MG63 (cell line): ENCODE results near the gene MICAL3. TPM values are rescaled to one million over a fixed set of nuclear protein-coding genes. Genes with fewer than 3 reads are reported as not detected.
A peak's percentile ranks its signal among the peaks of the same experiment; 100 is the strongest.
"Not testable (repeated sequence)": the region's sequence is repeated elsewhere in the genome, so short reads cannot be mapped to it uniquely, and the experiment has no call there.

ENCODE experiments used
- DNase-seq: peaks from one replicate; pipeline ENCODE4 v3.0.0-alpha.2; 2020
- H3K27me3 ChIP-seq: fragments of 250-450 bp; sonication (Bioruptor Pico); 2 replicates; pipeline ENCODE4 v1.5.1; 2020; ENCODE audit warnings: mild to moderate bottlenecking, moderate library complexity
- H3K36me3 ChIP-seq: fragments of 250-450 bp; sonication (Bioruptor Pico); 2 replicates; pipeline ENCODE4 v1.5.1; 2020; ENCODE audit warnings: mild to moderate bottlenecking, moderate library complexity
- H3K4me3 ChIP-seq: fragments of 250-450 bp; sonication (Bioruptor Pico); 2 replicates; pipeline ENCODE4 v1.5.1; 2020; ENCODE audit warnings: mild to moderate bottlenecking, moderate library complexity
- H3K9me3 ChIP-seq: fragments of 250-450 bp; sonication (Bioruptor Pico); 2 replicates; pipeline ENCODE4 v1.5.1; 2020; ENCODE audit warnings: mild to moderate bottlenecking, moderate library complexity
- total RNA-seq: library from RNA; depleted of rRNA; stranded (reverse); fragments of >200 nt; shearing (Covaris generic); gene quantifications from 2 replicates; pipeline ENCODE4 v1.2.3, GENCODE V29; 2014; ENCODE audit warnings: low replicate concordance; rRNA removed

MICAL3 gene
- 13.4 and 20.6 TPM in 2 replicates for total RNA-seq

GRCh38 chr22:18024276-18024939 lies at the start of gene MICAL3:
MICAL3 (minus strand) TSS chr22:18024561; CDS start chr22:17906812, 117,749 bp downstream.
- H3K9me3 ChIP-seq: no peaks in the 10 kb centered on the region
- DNase-seq: peak; percentile 71
- H3K36me3 ChIP-seq: no peaks in the 10 kb centered on the region
- H3K4me3 ChIP-seq: peak within 1 kb of the TSS; percentile 62
- H3K27me3 ChIP-seq: no peaks in the 10 kb centered on the region

- not testable (repeated sequence) for H3K36me3 ChIP-seq, H3K9me3 ChIP-seq, H3K27me3 ChIP-seq, DNase-seq, H3K4me3 ChIP-seq
Observed at GRCh38 chr22:18073927-18074326, 49.6 kb upstream of the MICAL3 start.

- 0 out of 2 replicates have a peak, but pooled peaks cover 3% of the 10 kb centered on the region for H3K36me3 ChIP-seq
- H3K9me3 ChIP-seq: no peaks in the 10 kb centered on the region
- no peaks in the 10 kb centered on the region for H3K27me3 ChIP-seq
- DNase-seq: no peak
- H3K4me3 ChIP-seq: no peak overlapping the region
Observed at GRCh38 chr22:18073467-18073866, 49.1 kb upstream of the MICAL3 start.

- H3K36me3 ChIP-seq: no peaks in the 10 kb centered on the region
- H3K4me3 ChIP-seq: no peak overlapping the region
- no peaks in the 10 kb centered on the region for H3K27me3 ChIP-seq
- H3K9me3 ChIP-seq: no peaks in the 10 kb centered on the region
- no peak for DNase-seq
Observed at GRCh38 chr22:18071968-18072310, 47.6 kb upstream of the MICAL3 start.

GRCh38 chr22:18071307-18071967 lies 47.1 kb upstream of the MICAL3 start:
- H3K27me3 ChIP-seq, H3K9me3 ChIP-seq, H3K36me3 ChIP-seq, DNase-seq, H3K4me3 ChIP-seq: not testable (repeated sequence)

GRCh38 chr22:18070556-18071306 lies 46.4 kb upstream of the MICAL3 start:
- Histone ChIP-seq H3K9me3 (no peaks in the 10 kb centered on the region), H3K4me3 (no peak overlapping the region), H3K36me3 (no peaks in the 10 kb centered on the region), H3K27me3 (no peaks in the 10 kb centered on the region)
- DNase-seq: no peak

- H3K4me3 ChIP-seq: no peak overlapping the region
- no peaks in the 10 kb centered on the region for H3K9me3 ChIP-seq
- no peak for DNase-seq
- no peaks in the 10 kb centered on the region for H3K27me3 ChIP-seq
- no peaks in the 10 kb centered on the region for H3K36me3 ChIP-seq
Observed at GRCh38 chr22:18070041-18070440, 45.7 kb upstream of the MICAL3 start.

GRCh38 chr22:18069041-18069440 lies 44.7 kb upstream of the MICAL3 start:
- Histone ChIP-seq H3K9me3 (no peaks in the 10 kb centered on the region), H3K27me3 (no peaks in the 10 kb centered on the region), H3K36me3 (no peaks in the 10 kb centered on the region), H3K4me3 (no peak overlapping the region)
- no peak for DNase-seq

GRCh38 chr22:18068381-18068988 lies 44.1 kb upstream of the MICAL3 start:
- Histone ChIP-seq H3K36me3 (no peaks in the 10 kb centered on the region), H3K27me3 (no peaks in the 10 kb centered on the region), H3K9me3 (no peaks in the 10 kb centered on the region), H3K4me3 (no peak overlapping the region)
- no peak for DNase-seq

- Histone ChIP-seq H3K27me3 (no peaks in the 10 kb centered on the region), H3K4me3 (no peak overlapping the region)
- peak; percentile 64 for DNase-seq
Observed at GRCh38 chr22:18067548-18068341, 43.4 kb upstream of the MICAL3 start.

GRCh38 chr22:18067121-18067520 lies 42.8 kb upstream of the MICAL3 start:
- DNase-seq: no peak
- no peaks in the 10 kb centered on the region for H3K27me3 ChIP-seq
- H3K36me3 ChIP-seq: no peaks in the 10 kb centered on the region
- H3K4me3 ChIP-seq: no peak overlapping the region
- H3K9me3 ChIP-seq: no peaks in the 10 kb centered on the region

More at GRCh38 chr22:18067548-18068341, 43.4 kb upstream of the MICAL3 start:
- Histone ChIP-seq H3K36me3 (no peaks in the 10 kb centered on the region), H3K9me3 (no peaks in the 10 kb centered on the region)

- no peak for DNase-seq
Observed at GRCh38 chr22:18066181-18066859, 42.0 kb upstream of the MICAL3 start.

GRCh38 chr22:18065256-18065655 lies 40.9 kb upstream of the MICAL3 start:
- no peaks in the 10 kb centered on the region for H3K36me3 ChIP-seq
- DNase-seq: no peak
- no peak overlapping the region for H3K4me3 ChIP-seq
- no peaks in the 10 kb centered on the region for H3K9me3 ChIP-seq
- H3K27me3 ChIP-seq: no peaks in the 10 kb centered on the region

More at GRCh38 chr22:18066181-18066859, 42.0 kb upstream of the MICAL3 start:
- Histone ChIP-seq H3K4me3 (no peak overlapping the region), H3K9me3 (no peaks in the 10 kb centered on the region), H3K27me3 (no peaks in the 10 kb centered on the region), H3K36me3 (no peaks in the 10 kb centered on the region)

- H3K9me3 ChIP-seq: no peaks in the 10 kb centered on the region
- H3K4me3 ChIP-seq: no peak overlapping the region
- no peaks in the 10 kb centered on the region for H3K36me3 ChIP-seq
- no peaks in the 10 kb centered on the region for H3K27me3 ChIP-seq
- no peak for DNase-seq
Observed at GRCh38 chr22:18064636-18065035, 40.3 kb upstream of the MICAL3 start.

GRCh38 chr22:18063715-18064114 lies 39.4 kb upstream of the MICAL3 start:
- H3K36me3 ChIP-seq, DNase-seq, H3K9me3 ChIP-seq, H3K27me3 ChIP-seq, H3K4me3 ChIP-seq: not testable (repeated sequence)

- Histone ChIP-seq H3K9me3 (no peaks in the 10 kb centered on the region), H3K27me3 (no peaks in the 10 kb centered on the region), H3K4me3 (no peak overlapping the region), H3K36me3 (no peaks in the 10 kb centered on the region)
- DNase-seq: no peak
Observed at GRCh38 chr22:18063306-18063705, 38.9 kb upstream of the MICAL3 start.
